GM12873 (cell line): Measurements from ENCODE around the gene SH3D21.

Source experiments
- TF ChIP-seq, protein P1 (sequence below): IDR thresholded peaks from 2 replicates; pipeline ENCODE4 v1.5.1; 2012; ENCODE audit warnings: low read depth, mild to moderate bottlenecking, moderate library complexity, low read length, control low read depth; ENCODE audit not compliant: insufficient read depth; ENCODE audit errors: missing control alignments

Gene SH3D21

GRCh38 chr1:36286802-36287201 lies 19.4 kb upstream of the SH3D21 start:
- TF ChIP-seq, protein P1, sequence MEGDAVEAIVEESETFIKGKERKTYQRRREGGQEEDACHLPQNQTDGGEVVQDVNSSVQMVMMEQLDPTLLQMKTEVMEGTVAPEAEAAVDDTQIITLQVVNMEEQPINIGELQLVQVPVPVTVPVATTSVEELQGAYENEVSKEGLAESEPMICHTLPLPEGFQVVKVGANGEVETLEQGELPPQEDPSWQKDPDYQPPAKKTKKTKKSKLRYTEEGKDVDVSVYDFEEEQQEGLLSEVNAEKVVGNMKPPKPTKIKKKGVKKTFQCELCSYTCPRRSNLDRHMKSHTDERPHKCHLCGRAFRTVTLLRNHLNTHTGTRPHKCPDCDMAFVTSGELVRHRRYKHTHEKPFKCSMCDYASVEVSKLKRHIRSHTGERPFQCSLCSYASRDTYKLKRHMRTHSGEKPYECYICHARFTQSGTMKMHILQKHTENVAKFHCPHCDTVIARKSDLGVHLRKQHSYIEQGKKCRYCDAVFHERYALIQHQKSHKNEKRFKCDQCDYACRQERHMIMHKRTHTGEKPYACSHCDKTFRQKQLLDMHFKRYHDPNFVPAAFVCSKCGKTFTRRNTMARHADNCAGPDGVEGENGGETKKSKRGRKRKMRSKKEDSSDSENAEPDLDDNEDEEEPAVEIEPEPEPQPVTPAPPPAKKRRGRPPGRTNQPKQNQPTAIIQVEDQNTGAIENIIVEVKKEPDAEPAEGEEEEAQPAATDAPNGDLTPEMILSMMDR: no peak

GRCh38 chr1:36287595-36287994 lies 18.6 kb upstream of the SH3D21 start:
- TF ChIP-seq, protein P1: no peak

DNA sequence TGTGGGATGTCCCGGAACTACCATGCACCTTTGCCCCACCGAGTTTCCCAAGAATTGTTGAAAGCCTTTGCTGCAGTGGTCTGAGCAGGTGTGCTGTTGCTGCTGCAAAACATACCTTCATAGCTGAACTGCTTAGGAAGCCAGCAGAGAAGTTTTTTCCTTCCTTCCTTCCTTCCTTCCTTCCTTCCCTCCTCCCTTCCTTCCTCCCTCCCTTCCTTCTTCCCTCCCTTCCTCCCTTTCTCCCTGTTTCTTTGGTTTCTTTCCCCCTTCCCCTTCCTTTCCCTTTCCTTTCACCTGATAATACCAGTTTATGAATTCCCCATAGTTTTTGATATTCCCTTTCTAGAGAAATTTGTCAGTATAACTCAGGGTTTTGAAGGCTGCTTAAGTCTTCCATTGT lies 10.8 kb upstream of the SH3D21 start:
- TF ChIP-seq, protein P1: no peak

- TF ChIP-seq, protein P1: no peak
These were observed 9.1 kb upstream of the SH3D21 start for GRCh38 chr1:36297062-36297461.

GRCh38 chr1:36298640-36299039 lies 7.5 kb upstream of the SH3D21 start:
- TF ChIP-seq, protein P1: no peak

GRCh38 chr1:36300526-36300925 lies 5.6 kb upstream of the SH3D21 start:
- TF ChIP-seq, protein P1: no peak

DNA sequence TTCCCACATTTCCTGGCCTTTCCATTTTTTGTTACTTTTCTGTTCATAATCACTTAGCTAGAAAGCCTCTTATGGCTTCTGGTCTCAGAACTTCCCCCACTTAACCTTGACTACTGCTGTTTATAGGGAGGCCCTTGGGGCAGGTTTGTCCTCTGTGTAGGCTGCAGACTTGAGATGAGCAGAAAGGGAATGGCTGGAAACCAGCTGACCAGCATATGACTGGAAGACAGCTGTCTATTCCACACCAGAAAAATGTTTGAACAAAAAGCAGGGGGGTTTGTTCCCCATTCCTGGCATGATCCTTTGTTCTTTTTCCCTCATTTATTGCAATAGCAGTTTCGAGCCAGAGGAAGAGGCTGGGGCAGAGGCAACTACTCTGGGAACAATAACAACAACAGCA lies 4.9 kb upstream of the SH3D21 start:
- TF ChIP-seq, protein P1: no peak

GRCh38 chr1:36303244-36303643 lies 2.9 kb upstream of the SH3D21 start:
- TF ChIP-seq, protein P1: no peak
